ENCODE measurements around the gene DNAJC2.

Gene DNAJC2

DNA sequence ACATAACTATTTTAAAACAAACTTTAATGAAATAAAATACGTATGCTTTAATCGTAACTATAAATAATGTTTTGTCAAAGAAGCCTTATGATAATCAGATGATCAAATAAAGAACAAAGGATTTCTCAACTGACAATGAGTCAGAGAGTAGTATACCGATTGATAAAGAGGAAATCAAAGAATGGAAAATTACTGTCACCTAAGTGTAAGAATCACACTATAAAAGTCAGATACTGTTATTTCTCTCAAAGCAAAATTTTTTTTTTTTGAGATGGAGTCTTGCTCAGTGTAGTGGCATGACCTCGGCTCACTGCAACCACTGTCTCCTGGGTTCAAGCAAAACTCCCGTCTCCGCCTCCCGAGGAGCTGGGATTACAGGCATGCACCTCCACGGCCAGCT is 18.8 kb downstream of the DNAJC2 start:
- POLR2A ChIA-PET, result no interaction called here
- TF ChIP-seq, protein P1, sequence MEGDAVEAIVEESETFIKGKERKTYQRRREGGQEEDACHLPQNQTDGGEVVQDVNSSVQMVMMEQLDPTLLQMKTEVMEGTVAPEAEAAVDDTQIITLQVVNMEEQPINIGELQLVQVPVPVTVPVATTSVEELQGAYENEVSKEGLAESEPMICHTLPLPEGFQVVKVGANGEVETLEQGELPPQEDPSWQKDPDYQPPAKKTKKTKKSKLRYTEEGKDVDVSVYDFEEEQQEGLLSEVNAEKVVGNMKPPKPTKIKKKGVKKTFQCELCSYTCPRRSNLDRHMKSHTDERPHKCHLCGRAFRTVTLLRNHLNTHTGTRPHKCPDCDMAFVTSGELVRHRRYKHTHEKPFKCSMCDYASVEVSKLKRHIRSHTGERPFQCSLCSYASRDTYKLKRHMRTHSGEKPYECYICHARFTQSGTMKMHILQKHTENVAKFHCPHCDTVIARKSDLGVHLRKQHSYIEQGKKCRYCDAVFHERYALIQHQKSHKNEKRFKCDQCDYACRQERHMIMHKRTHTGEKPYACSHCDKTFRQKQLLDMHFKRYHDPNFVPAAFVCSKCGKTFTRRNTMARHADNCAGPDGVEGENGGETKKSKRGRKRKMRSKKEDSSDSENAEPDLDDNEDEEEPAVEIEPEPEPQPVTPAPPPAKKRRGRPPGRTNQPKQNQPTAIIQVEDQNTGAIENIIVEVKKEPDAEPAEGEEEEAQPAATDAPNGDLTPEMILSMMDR (IDR thresholded peaks at IDR 0.05; ENCODE audit: insufficient read depth, low read length, missing control alignments), result no peak
- CTCF ChIA-PET, result interaction anchor here (1.2 to 1.5 kb wide), 2 partner anchors 15 to 20 kb away, joined by 3 to 4 read pairs; no protein-coding TSS in a partner anchor
- DNase-seq (ENCODE audit: low read depth, low spot score), result no peak
- H3K4me3 ChIP-seq (ENCODE audit: low read depth, low read length), result no peak overlapping the region

DNA sequence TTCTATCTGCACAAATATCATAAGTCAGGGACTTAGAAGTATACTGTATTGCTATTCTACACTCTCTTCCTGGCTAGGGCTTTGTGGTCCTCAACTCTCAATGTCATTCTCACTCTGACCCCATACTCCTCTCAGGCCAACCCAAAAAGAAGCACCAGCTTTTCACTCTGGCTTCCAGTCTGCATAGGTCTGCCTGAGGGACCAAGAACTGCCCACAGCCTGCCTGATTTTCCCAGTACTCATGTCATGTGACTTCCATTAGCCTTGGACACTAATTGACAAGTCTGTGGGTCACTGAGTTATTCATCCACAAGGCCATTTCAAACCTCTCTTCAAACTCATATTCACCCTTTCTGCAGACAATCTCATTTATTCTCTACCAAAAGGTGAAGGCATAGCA is 27.6 kb downstream of the DNAJC2 start:
- H3K4me3 ChIP-seq (ENCODE audit: low read depth, low read length), result no peak overlapping the region
- POLR2A ChIA-PET, result no interaction called here
- CTCF ChIA-PET, result interaction anchor here (1.4 kb wide), 1 partner anchor 19 kb away, joined by 3 read pairs; the partner anchor contains the start of gene PMPCB
- TF ChIP-seq, protein P1 (IDR thresholded peaks at IDR 0.05; ENCODE audit: insufficient read depth, low read length, missing control alignments), result no peak
- DNase-seq (ENCODE audit: low read depth, low spot score), result no peak

DNA sequence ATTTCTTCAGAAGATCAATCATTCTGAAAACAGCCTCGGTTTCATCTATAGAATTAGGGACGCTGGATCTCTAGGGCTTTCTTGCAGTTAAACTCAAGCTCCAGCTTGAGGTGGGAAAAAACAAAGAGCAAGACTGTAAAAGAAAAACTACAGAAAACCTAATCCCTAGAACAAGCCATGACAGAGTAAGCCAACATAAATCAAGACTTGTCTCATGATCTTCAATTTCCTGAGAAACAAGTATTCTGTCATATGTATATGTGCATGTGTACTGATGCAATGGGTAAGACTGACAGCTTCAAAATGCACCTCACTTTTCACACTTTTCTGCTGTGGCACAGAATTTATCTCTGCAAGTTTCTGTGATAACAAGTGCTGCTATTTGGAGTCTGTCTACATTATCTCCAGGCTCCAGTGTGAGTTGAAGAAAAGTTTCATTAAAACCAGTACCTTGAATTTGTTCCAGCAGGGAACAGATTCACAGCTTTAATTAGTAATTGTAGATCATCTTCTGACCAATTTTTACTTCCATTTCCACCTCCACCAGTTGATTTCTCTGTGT is 28.1 kb downstream of the DNAJC2 start:
- ChIA-PET CTCF (interaction anchor here (1.4 kb wide), 1 partner anchor 19 kb away, joined by 3 read pairs; the partner anchor contains the start of gene PMPCB), POLR2A (no interaction called here)
- no peak for DNase-seq (ENCODE audit: low read depth, low spot score)
- H3K4me3 ChIP-seq (ENCODE audit: low read depth, low read length), result no peak overlapping the region
- TF ChIP-seq, protein P1 (IDR thresholded peaks at IDR 0.05; ENCODE audit: insufficient read depth, low read length, missing control alignments), result no peak

DNA sequence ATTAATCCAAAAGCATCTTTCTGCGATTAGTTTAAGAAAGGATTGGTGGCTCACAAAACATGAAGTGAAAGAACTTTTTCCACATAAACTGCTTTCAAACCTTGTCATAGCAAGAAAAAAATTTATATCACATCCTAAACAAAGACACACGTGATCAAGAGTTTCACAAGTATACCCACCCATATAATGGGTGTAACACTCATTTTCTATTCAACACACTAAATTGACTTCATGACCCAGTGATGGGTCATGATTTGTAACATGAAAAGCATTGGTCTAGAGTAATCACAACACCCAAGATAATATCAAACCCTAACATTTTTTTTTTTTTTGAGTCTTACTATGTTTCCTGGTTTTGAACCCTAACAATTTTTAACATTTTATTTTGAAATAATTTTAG is 29.7 kb downstream of the DNAJC2 start:
- no peak for DNase-seq (ENCODE audit: low read depth, low spot score)
- TF ChIP-seq, protein P1 (IDR thresholded peaks at IDR 0.05; ENCODE audit: insufficient read depth, low read length, missing control alignments), result no peak
- ChIA-PET POLR2A (no interaction called here), CTCF (no interaction called here)
- no peak overlapping the region for H3K4me3 ChIP-seq (ENCODE audit: low read depth, low read length)

DNA sequence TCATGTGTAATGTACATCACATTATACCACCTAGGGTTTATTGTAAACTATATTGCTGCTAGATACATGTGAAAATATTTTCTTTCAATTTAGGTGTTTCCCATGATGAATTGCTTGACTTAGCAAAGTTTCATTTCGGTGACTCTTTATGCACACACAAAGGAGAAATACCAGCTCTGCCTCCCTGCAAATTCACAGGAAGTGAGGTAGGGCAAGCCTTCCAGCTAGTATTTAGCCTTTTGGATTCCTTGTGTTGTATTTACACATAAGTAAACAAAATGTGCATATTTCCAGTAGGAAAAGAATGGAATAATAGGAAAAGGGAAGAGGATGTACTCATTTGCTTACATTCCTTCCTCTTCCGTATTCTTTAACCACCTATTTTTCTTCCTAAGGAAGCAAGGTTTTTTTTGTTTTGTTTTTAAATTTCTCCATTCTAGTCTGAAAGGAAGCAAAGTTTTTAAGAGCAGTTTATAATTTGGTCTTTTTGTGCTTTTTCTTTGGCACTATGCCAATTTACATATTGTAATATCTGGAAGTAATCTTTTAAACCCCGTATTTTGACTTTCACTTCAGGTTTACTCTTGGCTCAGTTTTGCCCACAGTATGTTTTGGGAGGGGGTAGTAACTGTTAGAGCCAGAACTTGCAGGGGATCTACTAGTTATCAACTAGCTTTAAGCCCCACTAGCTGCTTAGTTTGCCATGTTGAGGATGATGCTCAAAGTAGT is 36.9 kb downstream of the DNAJC2 start:
- no peak for DNase-seq (ENCODE audit: low read depth, low spot score)
- POLR2A ChIA-PET, result no interaction called here
- TF ChIP-seq, protein P1 (IDR thresholded peaks at IDR 0.05; ENCODE audit: insufficient read depth, low read length, missing control alignments), result no peak
- CTCF ChIA-PET, result interaction anchor here (1.0 to 1.2 kb wide), 3 partner anchors 8 to 51 kb away, joined by 3 to 7 read pairs (median 3); partner anchors contain the start of gene PMPCB
- no peak overlapping the region for H3K4me3 ChIP-seq (ENCODE audit: low read depth, low read length)

DNA sequence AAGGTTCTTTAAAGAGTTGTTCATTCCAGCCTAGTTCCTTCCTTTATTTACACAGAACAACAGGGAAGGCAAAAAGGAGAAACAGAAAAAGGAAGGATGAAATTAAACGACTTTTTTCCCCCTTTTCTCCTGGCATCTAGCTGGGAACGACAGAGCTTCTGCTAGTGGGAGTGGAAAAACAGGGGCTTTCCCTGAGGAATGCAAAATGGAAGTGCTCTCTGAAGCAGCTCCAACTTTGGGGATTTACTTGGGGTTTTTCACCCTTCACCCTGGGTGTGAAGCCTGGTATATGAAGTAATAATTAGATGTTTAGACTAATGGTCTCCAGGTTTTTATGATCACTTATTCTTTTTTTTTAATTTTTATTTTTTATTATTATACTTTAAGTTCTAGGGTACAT is 43.1 kb downstream of the DNAJC2 start:
- no peak for DNase-seq (ENCODE audit: low read depth, low spot score)
- H3K4me3 ChIP-seq (ENCODE audit: low read depth, low read length), result no peak overlapping the region
- TF ChIP-seq, protein P1 (IDR thresholded peaks at IDR 0.05; ENCODE audit: insufficient read depth, low read length, missing control alignments), result no peak
- CTCF ChIA-PET, result interaction anchor here (0.9 kb wide), 1 partner anchor 10 kb away, joined by 4 read pairs; no protein-coding TSS in a partner anchor
- POLR2A ChIA-PET, result no interaction called here

All from AG04449 (cell line).